Fibroblast of mammary gland (primary cell): ENCODE results near the gene RPL32.
A peak's percentile ranks its signal among the peaks of the same experiment; 100 is the strongest.

Experiments used
- DNase-seq: peaks from one replicate; pipeline ENCODE4 v3.0.0-alpha.2; 2010; ENCODE audit warnings: low read depth
- H3K4me3 ChIP-seq: 2 replicates; pipeline ENCODE4 v1.5.1; 2011; ENCODE audit warnings: low read depth, mild to moderate bottlenecking, low read length, moderate library complexity; ENCODE audit not compliant: control insufficient read depth
- TF ChIP-seq, protein P1 (sequence below): conservative IDR thresholded peaks from 2 replicates; pipeline ENCODE4 v1.5.1; 2011; ENCODE audit warnings: low read depth, low read length, inconsistent platforms; ENCODE audit not compliant: control insufficient read depth, insufficient read depth

RPL32 gene

DNA sequence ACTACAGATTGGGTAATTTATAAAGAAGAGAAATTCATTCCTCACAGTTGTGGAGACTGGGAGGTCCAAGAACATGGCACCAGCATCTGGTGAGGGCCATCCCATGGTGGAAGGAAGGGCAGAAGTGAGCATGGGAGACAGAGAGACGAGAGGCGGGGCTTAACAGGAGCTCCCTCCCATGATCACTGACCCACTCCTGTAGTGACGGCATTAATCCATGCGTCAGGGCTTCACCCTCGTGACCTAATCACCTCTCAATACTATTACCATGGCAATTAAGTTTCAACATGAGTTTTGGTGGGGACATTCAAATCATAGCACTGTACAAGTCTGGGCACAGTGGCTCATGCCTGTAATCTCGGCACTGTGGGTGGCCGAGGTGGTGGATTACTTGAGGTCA lies 17.1 kb downstream of the RPL32 start:
- DNase-seq, result no peak
- TF ChIP-seq, protein P1, sequence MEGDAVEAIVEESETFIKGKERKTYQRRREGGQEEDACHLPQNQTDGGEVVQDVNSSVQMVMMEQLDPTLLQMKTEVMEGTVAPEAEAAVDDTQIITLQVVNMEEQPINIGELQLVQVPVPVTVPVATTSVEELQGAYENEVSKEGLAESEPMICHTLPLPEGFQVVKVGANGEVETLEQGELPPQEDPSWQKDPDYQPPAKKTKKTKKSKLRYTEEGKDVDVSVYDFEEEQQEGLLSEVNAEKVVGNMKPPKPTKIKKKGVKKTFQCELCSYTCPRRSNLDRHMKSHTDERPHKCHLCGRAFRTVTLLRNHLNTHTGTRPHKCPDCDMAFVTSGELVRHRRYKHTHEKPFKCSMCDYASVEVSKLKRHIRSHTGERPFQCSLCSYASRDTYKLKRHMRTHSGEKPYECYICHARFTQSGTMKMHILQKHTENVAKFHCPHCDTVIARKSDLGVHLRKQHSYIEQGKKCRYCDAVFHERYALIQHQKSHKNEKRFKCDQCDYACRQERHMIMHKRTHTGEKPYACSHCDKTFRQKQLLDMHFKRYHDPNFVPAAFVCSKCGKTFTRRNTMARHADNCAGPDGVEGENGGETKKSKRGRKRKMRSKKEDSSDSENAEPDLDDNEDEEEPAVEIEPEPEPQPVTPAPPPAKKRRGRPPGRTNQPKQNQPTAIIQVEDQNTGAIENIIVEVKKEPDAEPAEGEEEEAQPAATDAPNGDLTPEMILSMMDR, result no peak

DNA sequence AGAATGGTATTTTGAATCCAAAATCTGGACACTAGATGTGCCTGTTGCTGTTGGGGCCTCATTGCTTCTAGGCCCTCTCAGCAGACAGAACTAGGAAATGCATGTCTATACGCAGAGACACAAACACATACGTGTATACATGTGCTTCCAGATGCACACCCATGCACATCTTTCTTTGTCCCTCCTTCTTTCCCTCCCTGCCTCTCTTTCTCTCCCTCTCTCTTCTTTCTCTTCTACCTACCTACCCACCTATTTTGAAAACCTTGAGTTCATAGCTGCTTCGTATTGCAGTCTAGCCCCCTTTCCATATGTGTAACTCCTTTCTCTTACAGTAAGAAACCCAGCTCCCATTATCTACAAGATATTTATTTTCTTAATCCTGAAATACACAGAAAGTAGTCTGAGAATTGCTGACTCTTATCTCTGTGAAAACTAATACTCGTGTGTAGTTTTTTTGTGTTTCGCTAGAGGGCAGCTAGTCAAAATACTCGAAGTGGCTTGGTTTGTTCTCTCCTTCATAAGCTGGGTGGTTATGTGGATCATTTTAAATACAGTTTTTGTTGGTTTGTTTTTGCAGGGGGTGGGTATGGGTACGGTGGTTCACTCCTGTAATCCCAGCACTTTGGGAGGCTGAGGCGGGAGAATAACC lies 18.5 kb downstream of the RPL32 start:
- peak; percentile 35 for DNase-seq
- H3K4me3 ChIP-seq, result no peak overlapping the region
- TF ChIP-seq, protein P1, result peak; percentile 34

More for the DNA sequence above, 17.1 kb downstream of the RPL32 start:
- no peak overlapping the region for H3K4me3 ChIP-seq

DNA sequence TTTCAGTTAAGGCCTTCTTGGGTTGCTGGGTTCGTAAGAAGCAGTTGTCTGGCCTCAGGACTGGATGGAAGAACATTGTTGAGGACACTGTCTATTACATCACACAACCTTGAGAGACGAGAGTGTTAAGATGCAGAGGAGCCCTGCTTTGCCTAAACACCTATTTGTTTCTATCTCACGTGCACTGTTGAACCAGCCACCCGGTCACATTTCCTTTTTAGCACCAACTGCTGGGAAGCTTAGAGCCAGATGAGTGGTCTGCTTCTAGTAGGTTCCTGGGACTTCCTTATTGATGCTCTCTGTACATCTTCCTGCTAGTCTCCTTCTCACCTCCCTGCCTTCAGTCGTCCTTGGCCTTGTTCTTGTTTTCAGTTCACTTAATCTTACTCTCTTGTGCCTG lies 22.6 kb downstream of the RPL32 start:
- no peak for DNase-seq
- TF ChIP-seq, protein P1, result no peak
- H3K4me3 ChIP-seq, result no peak overlapping the region

DNA sequence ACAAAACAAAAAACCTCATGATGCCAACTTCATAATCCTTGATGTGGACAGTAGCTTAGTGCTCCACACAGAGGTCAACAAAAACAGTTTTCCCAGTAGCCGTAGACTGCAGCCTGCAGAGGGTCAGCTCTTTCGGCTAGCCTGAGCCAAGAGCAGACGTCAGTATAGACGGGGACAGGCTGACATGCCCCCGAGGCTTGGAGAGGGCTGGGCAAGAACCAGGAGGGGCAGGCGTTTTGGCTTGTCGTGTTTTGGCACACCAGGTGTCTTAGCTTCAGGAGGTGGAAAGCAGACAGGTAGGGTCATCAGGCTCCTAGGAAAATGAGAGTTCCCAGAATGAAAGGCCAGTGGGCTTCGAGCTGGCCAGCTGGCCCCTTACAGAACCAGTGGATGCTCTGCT lies 23.1 kb downstream of the RPL32 start:
- no peak for DNase-seq
- TF ChIP-seq, protein P1, result no peak
- H3K4me3 ChIP-seq, result no peak overlapping the region

DNA sequence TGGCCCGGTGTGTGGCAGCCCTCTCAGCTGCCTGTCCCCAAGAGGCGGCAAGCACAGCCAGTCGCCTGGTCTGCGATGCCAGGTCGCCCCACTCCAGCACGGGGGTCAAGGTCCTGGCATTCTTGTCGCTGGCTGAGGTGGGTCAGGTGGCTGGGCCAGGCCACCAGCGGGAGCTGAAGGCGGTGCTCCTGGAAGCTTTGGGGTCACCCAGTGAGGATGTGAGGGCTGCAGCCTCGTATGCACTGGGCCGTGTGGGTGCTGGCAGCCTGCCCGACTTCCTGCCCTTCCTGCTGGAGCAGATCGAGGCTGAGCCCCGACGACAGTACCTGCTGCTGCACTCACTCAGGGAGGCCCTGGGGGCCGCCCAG lies 24.0 kb downstream of the RPL32 start:
- TF ChIP-seq, protein P1, result no peak
- no peak overlapping the region for H3K4me3 ChIP-seq
- no peak for DNase-seq

DNA sequence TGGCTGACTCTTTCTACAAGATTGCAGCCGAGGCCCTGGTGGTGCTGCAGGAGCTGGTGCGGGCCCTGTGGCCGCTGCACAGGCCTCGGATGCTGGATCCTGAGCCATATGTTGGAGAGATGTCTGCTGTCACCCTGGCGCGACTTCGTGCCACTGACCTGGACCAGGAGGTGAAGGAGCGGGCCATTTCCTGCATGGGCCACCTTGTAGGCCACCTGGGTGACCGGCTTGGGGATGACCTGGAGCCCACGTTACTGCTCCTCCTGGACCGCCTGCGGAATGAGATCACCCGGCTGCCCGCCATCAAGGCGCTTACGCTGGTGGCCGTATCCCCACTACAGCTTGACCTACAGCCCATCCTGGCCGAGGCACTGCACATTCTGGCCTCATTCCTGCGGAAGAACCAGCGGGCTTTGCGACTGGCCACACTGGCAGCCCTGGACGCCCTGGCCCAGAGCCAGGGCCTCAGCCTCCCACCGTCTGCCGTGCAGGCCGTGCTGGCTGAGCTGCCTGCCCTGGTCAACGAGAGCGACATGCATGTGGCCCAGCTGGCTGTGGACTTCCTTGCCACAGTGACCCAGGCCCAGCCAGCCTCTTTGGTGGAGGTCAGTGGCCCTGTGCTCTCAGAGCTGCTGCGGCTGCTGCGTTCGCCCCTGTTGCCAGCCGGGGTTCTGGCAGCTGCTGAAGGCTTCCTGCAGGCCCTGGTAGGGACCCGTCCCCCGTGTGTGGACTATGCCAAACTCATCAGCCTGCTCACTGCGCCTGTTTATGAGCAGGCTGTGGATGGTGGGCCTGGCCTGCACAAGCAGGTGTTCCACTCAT lies 24.6 kb downstream of the RPL32 start:
- H3K4me3 ChIP-seq, result no peak overlapping the region
- TF ChIP-seq, protein P1, result no peak
- DNase-seq, result no peak

DNA sequence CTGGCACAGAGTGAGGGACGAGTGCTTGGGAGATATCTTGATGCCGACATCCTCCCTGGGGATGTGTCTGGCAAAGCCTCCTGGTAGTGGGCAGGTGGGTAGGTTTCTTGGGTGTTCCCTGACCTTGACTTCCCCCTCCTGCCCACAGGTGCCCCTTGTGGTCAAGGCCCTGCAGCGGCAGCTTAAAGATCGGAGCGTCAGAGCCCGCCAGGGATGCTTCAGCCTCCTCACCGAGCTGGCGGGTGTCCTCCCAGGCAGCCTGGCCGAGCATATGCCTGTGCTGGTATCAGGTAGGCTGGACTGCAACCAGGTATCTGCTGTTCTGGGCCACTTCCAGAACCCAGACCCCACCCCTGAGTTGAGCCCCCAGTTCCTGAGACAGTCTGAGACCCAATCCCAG lies 25.6 kb downstream of the RPL32 start:
- DNase-seq, result no peak
- TF ChIP-seq, protein P1, result no peak
- no peak overlapping the region for H3K4me3 ChIP-seq
